Amniotic stem cell (primary cell): ENCODE data around the gene APOC3.
"Not testable (repeated sequence)": the region's sequence is repeated elsewhere in the genome, so short reads cannot be mapped to it uniquely, and the experiment has no call there.

Source experiments
- DNase-seq: peaks from one replicate; lab custom pipeline; 2025; lab: John Stamatoyannopoulos, UW

The APOC3 gene

DNA sequence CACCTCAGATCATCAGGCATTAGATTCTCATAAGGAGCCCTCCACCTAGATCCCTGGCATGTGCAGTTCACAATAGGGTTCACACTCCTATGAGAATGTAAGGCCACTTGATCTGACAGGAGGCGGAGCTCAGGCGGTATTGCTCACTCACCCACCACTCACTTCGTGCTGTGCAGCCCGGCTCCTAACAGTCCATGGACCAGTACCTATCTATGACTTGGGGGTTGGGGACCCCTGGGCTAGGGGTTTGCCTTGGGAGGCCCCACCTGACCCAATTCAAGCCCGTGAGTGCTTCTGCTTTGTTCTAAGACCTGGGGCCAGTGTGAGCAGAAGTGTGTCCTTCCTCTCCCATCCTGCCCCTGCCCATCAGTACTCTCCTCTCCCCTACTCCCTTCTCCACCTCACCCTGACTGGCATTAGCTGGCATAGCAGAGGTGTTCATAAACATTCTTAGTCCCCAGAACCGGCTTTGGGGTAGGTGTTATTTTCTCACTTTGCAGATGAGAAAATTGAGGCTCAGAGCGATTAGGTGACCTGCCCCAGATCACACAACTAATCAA lies 2.2 kb downstream of the APOC3 start:
- DNase-seq = no peak

GRCh38 chr11:116832350-116833290 lies 2.9 kb downstream of the APOC3 start:
- DNase-seq = no peak

GRCh38 chr11:116833491-116833815 lies 3.7 kb downstream of the APOC3 start:
- no peak for DNase-seq

- DNase-seq = no peak
Measured at GRCh38 chr11:116833816-116834534, 4.3 kb downstream of the APOC3 start.

- not testable (repeated sequence) for DNase-seq
Measured at GRCh38 chr11:116834535-116835041, 4.9 kb downstream of the APOC3 start.

- no peak for DNase-seq
Measured at GRCh38 chr11:116835042-116835772, 5.5 kb downstream of the APOC3 start.

GRCh38 chr11:116835791-116836631 lies 6.3 kb downstream of the APOC3 start:
- peak; percentile 82 for DNase-seq

GRCh38 chr11:116836632-116836991 lies 6.9 kb downstream of the APOC3 start:
- DNase-seq = no peak

DNA sequence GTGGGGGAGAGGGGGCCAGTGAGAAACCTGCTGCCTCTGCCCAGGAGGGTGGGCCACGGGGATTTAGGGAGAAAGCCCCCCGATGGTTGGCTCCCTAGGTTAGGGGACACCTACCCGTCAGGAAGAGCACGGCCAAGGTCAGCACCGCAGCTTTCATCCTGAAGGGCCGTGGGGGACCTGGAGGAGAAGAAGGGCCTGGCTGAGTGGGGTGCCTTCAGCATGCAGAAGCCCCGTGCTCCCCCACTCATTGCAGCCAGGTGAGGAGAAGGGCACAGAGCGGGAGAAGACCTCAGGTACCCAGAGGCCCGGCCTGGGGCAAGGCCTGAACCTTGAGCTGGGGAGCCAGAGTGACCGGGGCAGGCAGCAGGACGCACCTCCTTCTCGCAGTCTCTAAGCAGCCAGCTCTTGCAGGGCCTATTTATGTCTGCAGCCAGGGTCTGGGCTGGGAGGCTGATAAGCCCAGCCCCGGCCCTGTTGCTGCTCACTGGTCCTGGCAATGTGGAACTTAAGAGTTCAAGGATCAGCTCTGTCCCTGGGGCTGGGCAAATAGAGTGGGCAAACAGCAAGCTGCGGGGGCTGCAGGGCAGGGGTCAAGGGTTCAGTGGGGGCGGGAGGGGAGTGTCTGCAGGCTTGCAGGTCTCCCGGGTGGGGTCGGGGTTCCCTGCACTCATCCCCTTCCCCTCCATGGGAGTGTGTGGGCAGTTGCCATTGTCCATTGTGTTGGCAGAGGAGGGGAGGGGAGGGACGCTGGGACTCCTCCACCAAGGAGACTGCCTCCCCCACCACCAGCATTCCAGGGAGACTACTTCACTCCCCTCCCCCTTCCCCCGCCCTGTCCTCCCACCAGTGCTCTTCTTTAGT lies 7.8 kb downstream of the APOC3 start, which contains the start of gene APOA1:
Gene APOA1 (minus strand): TSS at position 392 of the 861 bp plus-strand sequence. CDS start 235 bp downstream, at position 157.
- DNase-seq = no peak

DNA sequence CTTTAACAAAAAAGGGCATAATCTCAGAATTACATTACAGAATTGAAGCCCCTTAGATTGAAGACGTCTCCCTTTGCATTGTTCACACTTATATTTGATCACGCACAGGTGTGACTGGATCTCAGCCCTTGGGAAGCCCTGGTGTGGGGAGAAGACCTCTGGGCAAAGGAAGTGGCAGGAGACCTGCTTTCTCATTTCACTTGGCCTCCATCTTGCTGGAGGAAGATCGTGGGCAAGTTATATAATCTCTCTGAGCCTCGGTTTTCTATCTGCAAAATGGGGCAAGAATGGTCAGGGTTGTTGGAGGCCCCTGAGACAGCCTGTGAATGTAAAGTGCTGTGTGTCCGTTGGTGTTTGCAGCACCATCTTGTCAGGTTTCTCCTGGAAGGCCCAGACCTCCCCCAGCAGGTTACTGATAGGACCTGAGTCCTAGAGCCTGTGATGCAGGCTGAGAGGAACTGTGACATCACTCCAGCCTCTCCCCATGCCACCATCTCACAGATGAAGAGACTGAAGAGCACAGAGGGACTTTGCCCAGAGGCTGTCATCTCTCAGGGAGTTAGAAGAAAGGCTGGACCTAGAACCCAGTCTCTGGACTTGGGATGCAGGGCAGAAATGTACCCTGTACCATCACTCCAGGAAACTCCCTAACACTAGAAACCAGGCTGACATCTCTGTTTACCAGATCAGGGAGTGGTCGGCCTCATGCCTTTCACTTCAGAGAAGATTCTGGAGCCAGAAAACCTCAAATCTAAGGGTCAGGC lies 8.8 kb downstream of the APOC3 start:
- DNase-seq = no peak

DNA sequence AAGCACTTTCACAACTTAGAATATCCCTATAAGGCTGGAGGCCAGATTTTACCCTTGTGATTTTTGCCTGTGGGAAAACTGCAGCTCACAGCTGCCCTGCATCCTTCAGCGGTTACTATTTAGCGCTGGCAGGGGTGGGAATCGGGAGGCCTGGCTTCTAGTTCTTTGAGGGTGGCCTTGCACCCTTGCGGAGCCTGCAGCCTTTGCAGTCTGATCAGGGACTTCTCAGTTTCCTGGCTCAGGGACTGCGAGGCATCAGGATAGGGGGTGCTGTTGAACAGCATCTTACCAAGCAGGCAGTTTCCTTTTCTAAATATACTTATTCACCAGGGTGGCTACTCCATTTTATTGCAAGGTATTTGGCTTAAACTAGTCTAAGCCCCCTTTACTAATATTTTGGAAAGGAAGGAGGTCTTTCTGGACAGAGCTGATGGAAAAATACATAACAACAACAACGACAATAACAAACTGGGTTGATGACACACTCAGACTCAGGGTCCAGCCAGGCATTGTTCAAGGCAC lies 10.6 kb downstream of the APOC3 start:
- DNase-seq = no peak

DNA sequence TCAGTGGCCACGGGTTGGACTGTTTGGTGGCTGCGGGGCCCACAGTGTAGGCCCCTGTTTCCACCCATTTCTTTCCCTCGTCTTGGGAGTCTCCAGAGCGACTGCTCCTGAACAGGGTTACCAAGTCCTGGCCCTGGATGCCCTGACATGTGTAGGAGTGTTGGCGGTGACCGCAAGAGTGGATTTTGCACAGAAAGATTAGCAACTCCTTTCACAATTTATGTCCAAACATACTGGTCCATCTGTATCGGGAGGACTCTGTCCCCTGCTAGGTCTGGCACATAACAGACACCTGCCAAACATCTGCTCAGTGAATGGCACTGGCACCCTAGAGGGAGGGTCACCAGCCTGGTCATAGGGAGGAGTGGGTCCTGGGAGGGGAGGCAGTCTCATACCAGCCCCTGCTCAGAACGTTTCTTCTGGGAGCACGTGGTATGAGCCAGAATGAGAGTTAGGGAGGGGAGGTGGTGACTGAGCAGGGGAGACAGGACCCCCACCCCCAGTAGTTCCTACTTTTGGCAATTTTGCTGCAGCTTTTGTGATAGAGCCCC lies 11.1 kb downstream of the APOC3 start:
- DNase-seq = no peak

GRCh38 chr11:116842117-116842516 lies 12.4 kb downstream of the APOC3 start:
- DNase-seq = no peak

DNA sequence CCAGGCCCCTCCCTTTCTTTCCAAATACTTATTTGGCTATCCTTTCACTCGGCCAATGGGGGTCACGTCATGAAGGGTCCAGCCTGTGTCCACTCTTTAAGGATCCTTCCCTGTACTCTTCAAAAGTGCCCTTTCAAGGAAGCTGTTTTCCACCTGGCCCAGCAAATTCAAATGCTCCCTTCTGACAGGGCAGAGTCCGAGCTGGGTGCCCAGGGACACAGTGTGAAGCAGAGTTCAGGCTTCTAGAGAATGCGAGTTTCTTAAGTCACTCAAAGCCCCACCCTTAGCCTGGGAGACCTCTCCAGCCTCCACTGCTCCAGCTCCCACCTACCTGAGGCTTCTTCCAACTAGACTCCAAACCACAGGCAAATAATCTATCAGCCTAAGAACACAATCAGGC lies 13.2 kb downstream of the APOC3 start:
- no peak for DNase-seq

GRCh38 chr11:116843661-116844060 lies 14.0 kb downstream of the APOC3 start:
- DNase-seq = no peak

DNA sequence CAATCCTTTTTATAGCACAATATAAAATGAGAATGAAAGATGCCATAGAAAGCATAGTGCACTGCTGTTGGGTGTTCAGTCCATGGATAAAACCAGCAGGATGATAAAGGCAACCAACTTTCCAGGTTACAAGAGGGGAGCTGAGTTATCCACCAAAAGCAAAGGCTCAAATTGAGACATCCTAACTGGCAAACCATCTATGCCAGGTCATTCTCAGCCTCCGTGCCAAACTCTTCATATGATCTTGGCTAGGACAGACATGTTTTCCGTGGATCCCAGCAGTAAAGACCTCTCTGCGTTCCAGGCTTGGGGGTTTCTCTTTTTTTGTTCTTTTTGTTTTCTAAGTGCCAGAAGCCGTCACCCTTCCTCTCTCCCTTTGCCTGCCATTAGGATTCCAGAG lies 15.0 kb downstream of the APOC3 start:
- no peak for DNase-seq

- DNase-seq = no peak
Measured at GRCh38 chr11:116847612-116848011, 17.9 kb downstream of the APOC3 start.

DNA sequence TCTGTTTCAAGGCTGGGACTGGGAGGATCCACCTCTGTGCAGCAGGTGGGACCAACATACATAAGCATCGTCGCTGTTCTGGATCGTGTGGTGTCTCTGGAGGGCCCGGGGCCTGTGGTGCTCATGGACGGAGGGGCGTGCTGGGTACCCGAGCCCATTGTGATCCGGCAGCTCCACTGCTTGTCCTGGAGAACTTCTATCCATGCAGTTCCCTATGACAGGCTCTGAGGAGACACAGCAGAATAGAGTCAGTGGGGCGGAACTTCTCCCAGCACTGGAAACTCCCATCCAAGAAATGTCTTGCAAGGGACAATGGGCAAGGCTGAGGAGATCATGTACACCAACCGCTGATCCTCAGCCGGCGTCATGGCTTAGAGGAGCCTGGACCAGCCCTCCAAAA lies 19.4 kb downstream of the APOC3 start:
- DNase-seq = no peak

DNA sequence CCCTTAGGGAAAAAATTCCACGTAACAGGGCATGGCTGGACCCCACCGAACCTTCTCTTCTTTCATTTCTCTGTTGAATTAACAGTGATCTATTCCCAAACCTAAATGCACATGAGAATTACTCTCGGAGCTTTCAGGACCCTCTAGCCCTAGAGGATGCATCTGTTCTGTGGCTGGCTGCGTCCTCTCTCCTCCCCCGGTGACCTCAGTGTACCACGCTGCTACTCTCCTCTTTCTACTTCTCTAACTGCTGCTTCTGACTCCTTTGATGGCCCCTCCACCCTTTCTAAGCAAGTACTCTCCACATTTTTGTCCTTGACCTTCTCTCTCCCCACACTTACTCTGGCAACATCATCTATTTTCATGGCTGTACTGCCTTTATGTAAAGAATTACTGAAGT lies 19.8 kb downstream of the APOC3 start:
- DNase-seq = no peak
